ENCODE data around the gene HMCN1.

GRCh38 chr1:186102547-186103148, 368.5 kb downstream of the HMCN1 start:
- TF ChIP-seq POLR2A (IDR thresholded peaks at IDR 0.05): no peak
- no peak for TF ChIP-seq POLR2AphosphoS5 (IDR thresholded peaks at IDR 0.05)

Data from upper lobe of left lung (tissue), 4 donors.